IMR-90 (cell line): ENCODE data around the gene TMEM212. TPM values are rescaled to one million over a fixed set of nuclear protein-coding genes. Genes with fewer than 3 reads are reported as not detected.

ENCODE experiments used
- ATAC-seq: fragments of 200-7000 bp; cut with Tn5 transposase; 2 replicates; pipeline ENCODE4 v1.9.1; 2020; ENCODE audit warnings: low read depth, mild to moderate bottlenecking, moderate library complexity
- BruUV-seq: library from RNA; stranded (reverse); fragments of 400-500 nt; replicated peaks from 2 replicates; lab custom pipeline; 2021; lab: Mats Ljungman, UMichigan
- CTCF ChIA-PET: fragments of 300-600 bp; formaldehyde crosslinking; extraction: SDS; loops from one replicate; lab custom pipeline; 2021; ENCODE audit warnings: antibody characterized with exemption; lab: Yijun Ruan, JAX
- POLR2A ChIA-PET: fragments of 300-600 bp; sonication (Branson Sonifier 250); formaldehyde crosslinking; loops from one replicate; lab custom pipeline; 2022; ENCODE audit warnings: antibody characterized with exemption; ENCODE audit not compliant: unreplicated experiment; lab: Charles Lee
- DNase-seq: peaks from one replicate; pipeline ENCODE4 v3.0.0; 2013
- H2AFZ ChIP-seq: replicated peaks from 2 replicates; pipeline ENCODE3; 2013; ENCODE audit warnings: low read length, mild to moderate bottlenecking; ENCODE audit not compliant: poor library complexity
- H2AK5ac ChIP-seq: 2 replicates; pipeline ENCODE4 v1.6.1; 2013; ENCODE audit warnings: low read depth, low read length, inconsistent platforms
- H2AK9ac ChIP-seq: replicated peaks from 2 replicates; pipeline ENCODE3; 2013; ENCODE audit warnings: mild to moderate bottlenecking, low read depth, low read length, moderate library complexity; ENCODE audit not compliant: poor library complexity
- H2BK120ac ChIP-seq: 2 replicates; pipeline ENCODE4 v1.6.1; 2013; ENCODE audit warnings: low read depth, low read length, inconsistent platforms
- H2BK15ac ChIP-seq: 3 replicates; pipeline ENCODE4 v1.6.1; 2013; ENCODE audit warnings: low read depth, low read length, inconsistent platforms
- H2BK20ac ChIP-seq: 2 replicates; pipeline ENCODE4 v1.6.1; 2013; ENCODE audit warnings: low read depth, mild to moderate bottlenecking, inconsistent platforms, low read length, moderate library complexity
- H2BK5ac ChIP-seq: 2 replicates; pipeline ENCODE4 v1.6.1; 2013; ENCODE audit warnings: mild to moderate bottlenecking, low read depth, low read length, inconsistent platforms; ENCODE audit not compliant: poor library complexity, severe bottlenecking
- H3K14ac ChIP-seq: replicated peaks from 2 replicates; pipeline ENCODE4 v1.6.1; 2013; ENCODE audit warnings: low read depth, low read length, inconsistent platforms
- H3K18ac ChIP-seq: 2 replicates; pipeline ENCODE4 v1.6.1; 2013; ENCODE audit warnings: low read depth, low read length, control low read depth
- H3K23ac ChIP-seq: 2 replicates; pipeline ENCODE4 v1.6.1; 2013; ENCODE audit warnings: low read depth, low read length, inconsistent platforms
- H3K27ac ChIP-seq: 2 replicates; pipeline ENCODE4 v1.5.1; 2013; ENCODE audit warnings: mild to moderate bottlenecking, control low read depth, low read length; ENCODE audit not compliant: insufficient read depth
- H3K27me3 ChIP-seq: 2 replicates; pipeline ENCODE4 v1.6.1; 2013; ENCODE audit warnings: low read length; ENCODE audit not compliant: control insufficient read depth, insufficient read depth
- H3K36me3 ChIP-seq: 2 replicates; pipeline ENCODE4 v1.6.1; 2013; ENCODE audit warnings: low read length, mixed read lengths; ENCODE audit not compliant: control insufficient read depth, insufficient read depth
- H3K4ac ChIP-seq: 2 replicates; pipeline ENCODE4 v1.6.1; 2013; ENCODE audit warnings: low read depth, low read length, inconsistent platforms
- H3K4me1 ChIP-seq: 2 replicates; pipeline ENCODE4 v1.6.1; 2013; ENCODE audit warnings: low read length, mixed read lengths; ENCODE audit not compliant: control insufficient read depth, insufficient read depth
- H3K4me2 ChIP-seq: 2 replicates; pipeline ENCODE4 v1.6.1; 2013; ENCODE audit warnings: low read depth, mild to moderate bottlenecking, control low read depth, low read length, moderate library complexity
- H3K4me3 ChIP-seq: 2 replicates; pipeline ENCODE4 v1.5.1; 2013; ENCODE audit warnings: low read depth, mild to moderate bottlenecking, control low read depth, low read length, moderate library complexity; ENCODE audit not compliant: insufficient read depth
- H3K56ac ChIP-seq: 2 replicates; pipeline ENCODE4 v1.6.1; 2013; ENCODE audit warnings: low read length, inconsistent platforms; ENCODE audit not compliant: insufficient read depth; ENCODE audit errors: extremely low read depth
- H3K79me1 ChIP-seq, 2 experiments: 2 replicates each; pipeline ENCODE4 v1.6.1; 2013; ENCODE audit warnings: low read length in 2 of 2, inconsistent platforms in 1 of 2, low read depth in 1 of 2
- H3K9ac ChIP-seq: 2 replicates; pipeline ENCODE4 v1.6.1; 2013; ENCODE audit warnings: low read depth, low read length, control low read depth
- H3K9me1 ChIP-seq: 2 replicates; pipeline ENCODE4 v1.6.1; 2013; ENCODE audit warnings: low read length, inconsistent platforms; ENCODE audit not compliant: insufficient read depth
- H3K9me3 ChIP-seq: 2 replicates; pipeline ENCODE4 v1.6.1; 2013; ENCODE audit warnings: low read length; ENCODE audit not compliant: control insufficient read depth, insufficient read depth
- H4K20me1 ChIP-seq: 2 replicates; pipeline ENCODE4 v1.6.1; 2013; ENCODE audit warnings: low read length, inconsistent platforms; ENCODE audit not compliant: insufficient read depth
- H4K5ac ChIP-seq: 2 replicates; pipeline ENCODE4 v1.6.1; 2013; ENCODE audit warnings: mild to moderate bottlenecking, low read depth, low read length, control low read depth
- H4K8ac ChIP-seq, 2 experiments: 2 replicates each; pipeline ENCODE4 v1.6.1; 2013; ENCODE audit warnings: low read depth in 2 of 2, low read length in 2 of 2, control low read depth in 1 of 2, inconsistent platforms in 1 of 2
- H4K91ac ChIP-seq: 2 replicates; pipeline ENCODE4 v1.6.1; 2013; ENCODE audit warnings: low read depth, low read length, inconsistent platforms; ENCODE audit not compliant: insufficient read depth
- BHLHE40 ChIP-seq: fragments of 150-350 bp; IDR thresholded peaks from 2 replicates; pipeline ENCODE4 v1.6.1; 2016; ENCODE audit warnings: mild to moderate bottlenecking, low read depth, low read length
- CEBPB ChIP-seq: IDR thresholded peaks from 2 replicates; pipeline ENCODE4 v1.6.1; 2012; ENCODE audit warnings: low read depth, low read length, improper control_type of control experiment
- CHD1 ChIP-seq: IDR thresholded peaks from 2 replicates; pipeline ENCODE4 v1.6.1; 2012; ENCODE audit warnings: low read depth, low read length, improper control_type of control experiment
- FOS ChIP-seq: fragments of 150-350 bp; IDR thresholded peaks from 2 replicates; pipeline ENCODE4 v1.6.1; 2016; ENCODE audit warnings: low read depth, low read length
- MAFK ChIP-seq: IDR thresholded peaks from 2 replicates; pipeline ENCODE4 v1.6.1; 2012; ENCODE audit warnings: low read depth, low read length, improper control_type of control experiment
- MAZ ChIP-seq: IDR thresholded peaks from 2 replicates; pipeline ENCODE4 v1.6.1; 2012; ENCODE audit warnings: low read depth, mild to moderate bottlenecking, low read length, improper control_type of control experiment, moderate library complexity, borderline replicate concordance
- MXI1 ChIP-seq: IDR thresholded peaks from 2 replicates; pipeline ENCODE4 v1.6.1; 2012; ENCODE audit warnings: low read depth, mild to moderate bottlenecking, low read length, moderate library complexity, borderline replicate concordance
- NFE2L2 ChIP-seq: fragments of 150-350 bp; IDR thresholded peaks from 2 replicates; pipeline ENCODE4 v1.6.1; 2016; ENCODE audit warnings: low read depth, mild to moderate bottlenecking, low read length
- POLR2A ChIP-seq: IDR thresholded peaks from 2 replicates; pipeline ENCODE4 v1.6.1; 2012; ENCODE audit warnings: mild to moderate bottlenecking, low read depth, low read length
- RAD21 ChIP-seq: IDR thresholded peaks from 2 replicates; pipeline ENCODE4 v1.6.1; 2012; ENCODE audit warnings: low read length, improper control_type of control experiment
- RCOR1 ChIP-seq: IDR thresholded peaks from 2 replicates; pipeline ENCODE4 v1.6.1; 2012; ENCODE audit warnings: mild to moderate bottlenecking, low read length, improper control_type of control experiment; ENCODE audit not compliant: insufficient replicate concordance
- RFX5 ChIP-seq: IDR thresholded peaks from 2 replicates; pipeline ENCODE4 v1.8.0; 2012; ENCODE audit warnings: low read depth, mild to moderate bottlenecking, low read length, moderate library complexity
- SMC3 ChIP-seq: fragments of 150-350 bp; IDR thresholded peaks from 2 replicates; pipeline ENCODE4 v1.6.1; 2016; ENCODE audit warnings: low read depth, mild to moderate bottlenecking, antibody characterized with exemption, low read length, moderate library complexity
- WGBS, 2 experiments: methylation state at CpG; one replicate each; pipeline versions ENCODE4 v1.1.5 to v1.1.7; 2013; ENCODE audit warnings: missing lambda C conversion rate in 2 of 2; ENCODE audit not compliant: insufficient read length in 1 of 2; ENCODE audit errors: extremely low coverage in 2 of 2; 5-methylcytosine and 5-hydroxymethylcytosine counted together
- dilution Hi-C: fragments of 300-500 bp; cut with HindIII; formaldehyde crosslinking; loops from one replicate; pipeline ENCODE4 v1.14.3; 2018; ENCODE audit warnings: low sequenced_read_pairs; ENCODE audit not compliant: unreplicated experiment
- in situ Hi-C: fragments of 300-500 bp; cut with MboI; formaldehyde crosslinking; loops from 3 replicates; pipeline ENCODE4 v1.14.3; 2019; ENCODE audit warnings: low sequenced_read_pairs, inconsistent platforms, mixed read lengths
- intact Hi-C: fragments of 100-400 bp; cut with micrococcal nuclease; formaldehyde crosslinking; loops from 2 replicates; pipeline ENCODE4 v1.10.0; 2022
- polyA plus RNA-seq, 3 experiments: library from polyadenylated mRNA; depleted of rRNA; stranded (reverse); fragments of >200 nt; gene quantifications; 2 replicates each; pipeline ENCODE4 v1.2.3, GENCODE V29; 2012; ENCODE audit warnings: low replicate concordance in 1 of 3
- total RNA-seq: library from RNA; depleted of rRNA; stranded (reverse); fragments of >200 nt; gene quantifications from 2 replicates; pipeline ENCODE4 v1.2.3, GENCODE V29; 2012
- TF ChIP-seq, protein P1 (sequence below): conservative IDR thresholded peaks from 2 replicates; pipeline ENCODE4 v1.5.1; 2012; ENCODE audit warnings: mild to moderate bottlenecking, low read depth, low read length, improper control_type of control experiment
- TF ChIP-seq, protein P2 (sequence below): fragments of 150-350 bp; IDR thresholded peaks from 2 replicates; pipeline ENCODE4 v1.6.1; 2016; ENCODE audit warnings: low read depth, mild to moderate bottlenecking, low read length, moderate library complexity, borderline replicate concordance
- TF ChIP-seq, protein P3 (sequence below): fragments of 150-350 bp; IDR thresholded peaks from 2 replicates; pipeline ENCODE4 v1.6.1; 2017; ENCODE audit warnings: mild to moderate bottlenecking, antibody characterized with exemption, low read length, low read depth

The TMEM212 gene
- total and polyA plus RNA-seq, 2 of the 4 experiments (the other 2 are of a cell fraction): not detected

DNA sequence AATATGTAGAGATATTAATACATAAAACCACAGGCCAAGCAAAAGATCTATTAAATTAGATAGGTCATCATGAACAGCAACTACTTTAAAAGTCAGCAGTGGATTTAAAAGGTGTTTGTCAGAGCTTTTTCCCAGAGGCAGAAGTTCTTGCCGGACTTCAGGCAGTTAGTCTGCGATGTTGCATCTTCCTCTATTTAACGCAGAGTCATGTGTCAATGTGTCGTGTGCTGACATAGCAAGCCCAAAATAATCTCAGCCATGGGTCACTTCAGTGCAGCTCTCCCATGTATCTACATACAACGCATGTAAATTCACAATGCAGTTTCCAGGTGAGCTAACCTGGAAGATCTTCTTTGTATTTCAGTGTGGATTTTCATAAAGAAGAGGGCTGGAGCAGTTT, 8.0 kb upstream of the TMEM212 start:
- Histone ChIP-seq H3K4me1 (peaks cover 6% of the 10 kb centered on the region), H3K14ac (no peak overlapping the region; the same call in 1 of the 2 replicates), H3K4me2 (no peak overlapping the region), H3K23ac (peak overlapping the region; percentile 28; the same call in 1 of the 2 replicates), H3K9ac (no peak overlapping the region), H2AK9ac (no peak overlapping the region), H3K36me3 (no peaks in the 10 kb centered on the region), H3K4me3 (no peak overlapping the region), H2BK120ac (peak overlapping the region; percentile 38; the same call in 1 of the 2 replicates), H2BK15ac (peak overlapping the region; percentile 82; the same call in 1 of the 3 replicates), H3K18ac (peak overlapping the region; percentile 91), H3K9me3 (no peaks in the 10 kb centered on the region), H4K20me1 (no peaks in the 10 kb centered on the region), H3K9me1 (no peaks in the 10 kb centered on the region; the same call in 1 of the 2 replicates), H4K91ac (peak overlapping the region; percentile 61; the same call in 1 of the 2 replicates), H3K79me1 (0 out of 4 replicates have a peak, but pooled peaks cover 0 to 4% of the 10 kb centered on the region in 2 experiments), H3K27me3 (no peaks in the 10 kb centered on the region), H4K5ac (peak overlapping the region; percentile 83), H2AFZ (no peak overlapping the region), H2BK5ac (peak overlapping the region; percentile 49), H3K56ac (no peak overlapping the region), H3K27ac (no peak overlapping the region), H2BK20ac (peak overlapping the region; percentile 36; the same call in 1 of the 2 replicates), H2AK5ac (peak overlapping the region; percentile 83), H4K8ac (peak overlapping the region in 1 of 2 experiments; percentile 63; a peak in 1 of 4 replicates), H3K4ac (peak overlapping the region; percentile 65)
- DNase-seq: no peak
- intact Hi-C loops (no loop called here), in situ Hi-C loops (no loop called here), dilution Hi-C loops (no loop called here)
- ChIA-PET CTCF (interaction anchor here (1.5 kb wide), 1 partner anchor 64 kb away, joined by 6 read pairs; no protein-coding TSS in a partner anchor), POLR2A (no interaction called here)
- BruUV-seq: no TSS peak
- ATAC-seq: no peak
- WGBS, 2 experiments: 100% methylated on average over 1 of the region's 5 CpGs; no CpG with 5 or more reads in 1 of the 2 experiments
- TF ChIP-seq SMC3: no peak
- no peak for TF ChIP-seq CEBPB
- no peak for TF ChIP-seq MAZ
- TF ChIP-seq BHLHE40: no peak
- TF ChIP-seq, protein P1, sequence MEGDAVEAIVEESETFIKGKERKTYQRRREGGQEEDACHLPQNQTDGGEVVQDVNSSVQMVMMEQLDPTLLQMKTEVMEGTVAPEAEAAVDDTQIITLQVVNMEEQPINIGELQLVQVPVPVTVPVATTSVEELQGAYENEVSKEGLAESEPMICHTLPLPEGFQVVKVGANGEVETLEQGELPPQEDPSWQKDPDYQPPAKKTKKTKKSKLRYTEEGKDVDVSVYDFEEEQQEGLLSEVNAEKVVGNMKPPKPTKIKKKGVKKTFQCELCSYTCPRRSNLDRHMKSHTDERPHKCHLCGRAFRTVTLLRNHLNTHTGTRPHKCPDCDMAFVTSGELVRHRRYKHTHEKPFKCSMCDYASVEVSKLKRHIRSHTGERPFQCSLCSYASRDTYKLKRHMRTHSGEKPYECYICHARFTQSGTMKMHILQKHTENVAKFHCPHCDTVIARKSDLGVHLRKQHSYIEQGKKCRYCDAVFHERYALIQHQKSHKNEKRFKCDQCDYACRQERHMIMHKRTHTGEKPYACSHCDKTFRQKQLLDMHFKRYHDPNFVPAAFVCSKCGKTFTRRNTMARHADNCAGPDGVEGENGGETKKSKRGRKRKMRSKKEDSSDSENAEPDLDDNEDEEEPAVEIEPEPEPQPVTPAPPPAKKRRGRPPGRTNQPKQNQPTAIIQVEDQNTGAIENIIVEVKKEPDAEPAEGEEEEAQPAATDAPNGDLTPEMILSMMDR: no peak
- TF ChIP-seq, protein P2, sequence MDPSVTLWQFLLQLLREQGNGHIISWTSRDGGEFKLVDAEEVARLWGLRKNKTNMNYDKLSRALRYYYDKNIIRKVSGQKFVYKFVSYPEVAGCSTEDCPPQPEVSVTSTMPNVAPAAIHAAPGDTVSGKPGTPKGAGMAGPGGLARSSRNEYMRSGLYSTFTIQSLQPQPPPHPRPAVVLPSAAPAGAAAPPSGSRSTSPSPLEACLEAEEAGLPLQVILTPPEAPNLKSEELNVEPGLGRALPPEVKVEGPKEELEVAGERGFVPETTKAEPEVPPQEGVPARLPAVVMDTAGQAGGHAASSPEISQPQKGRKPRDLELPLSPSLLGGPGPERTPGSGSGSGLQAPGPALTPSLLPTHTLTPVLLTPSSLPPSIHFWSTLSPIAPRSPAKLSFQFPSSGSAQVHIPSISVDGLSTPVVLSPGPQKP: no peak
- TF ChIP-seq NFE2L2: no peak
- no peak for TF ChIP-seq MXI1
- no peak for TF ChIP-seq CHD1
- TF ChIP-seq MAFK: no peak
- TF ChIP-seq FOS: no peak
- TF ChIP-seq RCOR1: no peak
- TF ChIP-seq, protein P3, sequence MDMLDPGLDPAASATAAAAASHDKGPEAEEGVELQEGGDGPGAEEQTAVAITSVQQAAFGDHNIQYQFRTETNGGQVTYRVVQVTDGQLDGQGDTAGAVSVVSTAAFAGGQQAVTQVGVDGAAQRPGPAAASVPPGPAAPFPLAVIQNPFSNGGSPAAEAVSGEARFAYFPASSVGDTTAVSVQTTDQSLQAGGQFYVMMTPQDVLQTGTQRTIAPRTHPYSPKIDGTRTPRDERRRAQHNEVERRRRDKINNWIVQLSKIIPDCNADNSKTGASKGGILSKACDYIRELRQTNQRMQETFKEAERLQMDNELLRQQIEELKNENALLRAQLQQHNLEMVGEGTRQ: no peak
- TF ChIP-seq RFX5: no peak
- no peak for TF ChIP-seq RAD21
- no peak for TF ChIP-seq POLR2A
